Neural progenitor cell (in vitro differentiated cells): ENCODE data around the gene ZNF839. TPM values are rescaled to one million over a fixed set of nuclear protein-coding genes. Genes with fewer than 3 reads are reported as not detected.

ENCODE experiments used
- DNase-seq: peaks from one replicate; pipeline ENCODE4 v3.0.0-alpha.2; 2016; ENCODE audit warnings: low spot score
- H2AFZ ChIP-seq: fragments of 200-600 bp; sonication (generic); replicated peaks from 2 replicates; pipeline ENCODE4 v1.6.1; 2016; ENCODE audit warnings: antibody characterized with exemption
- H3F3A ChIP-seq: fragments of 200-600 bp; sonication (generic); 2 replicates; pipeline ENCODE4 v1.6.1; 2016; ENCODE audit warnings: antibody characterized with exemption, low read depth
- H3K27ac ChIP-seq: fragments of 200-600 bp; sonication (generic); 2 replicates; pipeline ENCODE4 v1.5.1; 2016; ENCODE audit warnings: mild to moderate bottlenecking
- H3K27me3 ChIP-seq: fragments of 200-600 bp; sonication (generic); 2 replicates; pipeline ENCODE4 v1.6.1; 2016; ENCODE audit warnings: mild to moderate bottlenecking, moderate library complexity
- H3K36me3 ChIP-seq: fragments of 200-600 bp; sonication (generic); 2 replicates; pipeline ENCODE4 v1.5.1; 2016
- H3K4me1 ChIP-seq: fragments of 200-600 bp; sonication (generic); 2 replicates; pipeline ENCODE4 v1.6.1; 2016; ENCODE audit warnings: mixed run types
- H3K4me2 ChIP-seq: fragments of 200-600 bp; sonication (generic); 2 replicates; pipeline ENCODE4 v1.6.1; 2016
- H3K4me3 ChIP-seq: fragments of 200-600 bp; sonication (generic); 2 replicates; pipeline ENCODE4 v1.5.1; 2016
- H3K79me2 ChIP-seq: fragments of 200-600 bp; sonication (generic); 2 replicates; pipeline ENCODE4 v1.6.1; 2016; ENCODE audit warnings: low read depth
- H3K9ac ChIP-seq: fragments of 200-600 bp; sonication (generic); 2 replicates; pipeline ENCODE4 v1.6.1; 2016
- H3K9me3 ChIP-seq: fragments of 200-600 bp; sonication (generic); 2 replicates; pipeline ENCODE4 v1.5.1; 2016; ENCODE audit warnings: low read depth
- H4K20me1 ChIP-seq: fragments of 200-600 bp; sonication (generic); 2 replicates; pipeline ENCODE4 v1.6.1; 2016; ENCODE audit warnings: low read depth
- H3K27ac Mint-ChIP-seq: 3 replicates; pipeline ENCODE4 v1.8.0; 2021; ENCODE audit warnings: mixed read lengths
- H3K27me3 Mint-ChIP-seq: 2 replicates; pipeline ENCODE4 v1.8.0; 2022; ENCODE audit warnings: low read depth, mild to moderate bottlenecking, inconsistent platforms, moderate library complexity, mixed read lengths; ENCODE audit not compliant: insufficient read depth
- H3K36me3 Mint-ChIP-seq: 3 replicates; pipeline ENCODE4 v1.8.0; 2021; ENCODE audit warnings: mixed read lengths
- H3K4me1 Mint-ChIP-seq: 3 replicates; pipeline ENCODE4 v1.8.0; 2021; ENCODE audit warnings: mixed read lengths
- H3K4me3 Mint-ChIP-seq: 3 replicates; pipeline ENCODE4 v1.8.0; 2021; ENCODE audit warnings: mild to moderate bottlenecking, moderate library complexity, mixed read lengths
- H3K9me3 Mint-ChIP-seq: 3 replicates; pipeline ENCODE4 v1.8.0; 2020; ENCODE audit warnings: mixed read lengths
- EZH2 ChIP-seq: fragments of 200-600 bp; sonication (generic); IDR thresholded peaks from 2 replicates; pipeline ENCODE4 v1.6.1; 2017; ENCODE audit warnings: antibody characterized with exemption, mild to moderate bottlenecking, moderate library complexity
- EZH2phosphoT487 ChIP-seq: fragments of 200-600 bp; sonication (generic); IDR thresholded peaks from 2 replicates; pipeline ENCODE4 v1.6.1; 2017; ENCODE audit warnings: antibody characterized with exemption
- total RNA-seq: library from RNA; depleted of rRNA; stranded (reverse); fragments of >200 nt; gene quantifications from 2 replicates; pipeline ENCODE4 v1.2.3, GENCODE V29; 2015; ENCODE audit warnings: low replicate concordance
- TF ChIP-seq, protein P1 (sequence below): fragments of 200-600 bp; sonication (generic); IDR thresholded peaks from 2 replicates; pipeline ENCODE4 v1.5.1; 2017; ENCODE audit warnings: antibody characterized with exemption, mild to moderate bottlenecking

Gene ZNF839
- total RNA-seq, 1 donor from 2014 or later, result 13.7 TPM

DNA sequence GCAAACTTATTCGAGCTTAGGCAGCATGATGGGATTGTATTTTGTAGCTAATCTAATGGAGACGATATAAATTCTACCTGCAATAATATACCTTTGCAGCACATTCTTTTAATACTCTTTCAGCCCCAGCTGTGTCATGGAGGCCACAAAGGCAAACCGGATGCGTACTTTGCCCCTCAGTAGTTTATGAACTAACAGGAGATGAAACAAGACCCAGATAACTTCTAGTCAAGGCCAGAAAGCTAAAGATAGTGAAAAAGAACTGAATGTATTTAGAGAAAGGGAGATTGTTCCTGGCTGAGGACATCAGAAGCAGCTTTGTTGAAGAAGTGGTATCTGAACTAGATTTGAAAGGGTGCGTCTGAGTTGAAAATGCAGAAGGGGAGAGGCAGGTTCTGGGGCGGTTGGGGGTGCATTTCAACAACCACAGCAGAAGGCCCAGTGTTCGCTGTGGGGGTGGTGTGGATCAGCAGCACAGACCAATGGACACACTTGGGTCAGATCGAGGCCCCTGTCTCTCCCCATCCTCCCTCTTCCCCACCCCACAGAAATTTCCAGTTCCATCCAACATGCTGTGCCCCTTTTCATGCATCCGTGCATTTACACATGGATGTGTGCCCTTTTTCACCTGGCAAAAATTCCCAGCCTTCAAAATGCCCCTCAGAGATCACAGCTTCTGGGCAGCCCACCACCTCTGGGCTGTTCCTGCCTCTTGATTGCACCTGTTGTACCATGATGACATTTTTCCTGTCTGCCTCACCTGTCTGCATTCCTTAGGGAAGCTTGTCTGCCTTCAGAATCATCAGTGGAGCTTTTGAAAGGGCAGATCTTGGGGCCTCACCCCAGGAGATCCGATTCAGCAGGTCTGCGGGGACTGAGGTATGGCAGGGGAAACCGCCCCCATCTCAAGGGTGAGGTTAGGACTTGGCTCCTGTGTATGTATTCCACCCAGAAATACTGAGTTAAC, 2.2 kb downstream of the ZNF839 start:
- Mint-ChIP-seq H3K27ac (no peak overlapping the region), H3K4me3 (peak overlapping the region; percentile 97), H3K27me3 (peaks cover 14% of the 10 kb centered on the region), H3K36me3 (peaks cover 7% of the 10 kb centered on the region), H3K4me1 (peaks cover 28% of the 10 kb centered on the region), H3K9me3 (peaks cover 4% of the 10 kb centered on the region)
- no peak overlapping the region for H3K4me2 ChIP-seq
- H3K79me2 ChIP-seq, result peaks cover 11% of the 10 kb centered on the region
- TF ChIP-seq, protein P1, sequence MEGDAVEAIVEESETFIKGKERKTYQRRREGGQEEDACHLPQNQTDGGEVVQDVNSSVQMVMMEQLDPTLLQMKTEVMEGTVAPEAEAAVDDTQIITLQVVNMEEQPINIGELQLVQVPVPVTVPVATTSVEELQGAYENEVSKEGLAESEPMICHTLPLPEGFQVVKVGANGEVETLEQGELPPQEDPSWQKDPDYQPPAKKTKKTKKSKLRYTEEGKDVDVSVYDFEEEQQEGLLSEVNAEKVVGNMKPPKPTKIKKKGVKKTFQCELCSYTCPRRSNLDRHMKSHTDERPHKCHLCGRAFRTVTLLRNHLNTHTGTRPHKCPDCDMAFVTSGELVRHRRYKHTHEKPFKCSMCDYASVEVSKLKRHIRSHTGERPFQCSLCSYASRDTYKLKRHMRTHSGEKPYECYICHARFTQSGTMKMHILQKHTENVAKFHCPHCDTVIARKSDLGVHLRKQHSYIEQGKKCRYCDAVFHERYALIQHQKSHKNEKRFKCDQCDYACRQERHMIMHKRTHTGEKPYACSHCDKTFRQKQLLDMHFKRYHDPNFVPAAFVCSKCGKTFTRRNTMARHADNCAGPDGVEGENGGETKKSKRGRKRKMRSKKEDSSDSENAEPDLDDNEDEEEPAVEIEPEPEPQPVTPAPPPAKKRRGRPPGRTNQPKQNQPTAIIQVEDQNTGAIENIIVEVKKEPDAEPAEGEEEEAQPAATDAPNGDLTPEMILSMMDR, result no peak
- no peak for TF ChIP-seq EZH2phosphoT487
- TF ChIP-seq EZH2, result no peak
- H3F3A ChIP-seq, result peaks cover 31% of the 10 kb centered on the region
- no peak overlapping the region for H2AFZ ChIP-seq
- H3K4me1 ChIP-seq, result peaks cover 17% of the 10 kb centered on the region
- DNase-seq, result no peak
- no peak overlapping the region for H3K27ac ChIP-seq
- no peaks in the 10 kb centered on the region for H3K9me3 ChIP-seq
- no peaks in the 10 kb centered on the region for H4K20me1 ChIP-seq
- H3K4me3 ChIP-seq, result no peak overlapping the region
- no peak overlapping the region for H3K9ac ChIP-seq
- H3K27me3 ChIP-seq, result no peaks in the 10 kb centered on the region
- no peaks in the 10 kb centered on the region for H3K36me3 ChIP-seq

DNA sequence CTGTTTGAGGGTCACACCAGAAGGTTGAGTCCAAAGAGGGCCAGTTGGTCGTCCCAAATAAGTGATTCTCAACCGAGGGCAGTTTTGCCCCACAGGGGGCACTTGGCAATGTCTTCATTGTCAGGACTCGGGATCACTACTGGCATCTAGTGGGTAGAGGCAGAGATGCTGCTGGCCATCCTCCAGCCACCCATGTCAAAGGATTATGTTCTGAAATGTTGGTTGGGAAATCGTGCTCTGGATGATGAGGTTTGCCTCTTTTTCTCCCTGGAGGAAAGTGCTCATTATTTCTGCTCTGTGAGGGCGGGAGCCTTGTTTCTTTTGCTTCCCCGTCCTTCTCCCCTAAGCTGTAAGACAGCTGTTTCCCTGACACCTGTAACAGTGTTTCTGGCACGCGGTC, 3.6 kb downstream of the ZNF839 start:
- Histone ChIP-seq H4K20me1 (no peaks in the 10 kb centered on the region), H3K36me3 (no peaks in the 10 kb centered on the region)

DNA sequence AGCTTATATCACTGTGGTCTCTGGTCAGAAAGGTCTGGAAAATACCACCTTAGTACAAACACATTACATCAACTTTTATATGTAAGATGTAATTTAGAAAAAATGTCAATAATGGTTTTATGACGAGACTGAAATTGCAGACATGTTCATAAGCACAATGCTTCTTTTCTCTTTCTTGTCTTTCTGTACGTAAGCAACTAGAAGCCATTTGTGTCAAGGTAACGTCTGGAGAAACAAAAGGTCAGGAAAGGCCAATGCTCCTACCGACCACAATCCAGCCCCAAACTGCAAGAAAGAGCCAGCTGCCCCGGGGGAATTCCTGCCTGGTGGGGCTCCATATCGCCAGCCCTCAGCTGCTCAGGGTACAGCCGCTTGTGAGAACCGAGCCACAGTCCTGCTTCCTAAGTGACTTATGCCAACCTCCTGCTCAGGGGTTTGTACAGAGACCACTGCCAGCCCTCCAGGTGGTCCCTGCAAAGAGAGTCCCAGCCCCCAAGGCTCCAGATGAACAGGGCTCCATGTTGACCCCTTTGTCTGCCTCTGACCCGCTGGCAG, 6.3 kb downstream of the ZNF839 start:
- TF ChIP-seq EZH2, result no peak
- TF ChIP-seq, protein P1, result no peak
- no peak for TF ChIP-seq EZH2phosphoT487
- Histone ChIP-seq H3F3A (peaks cover 7% of the 10 kb centered on the region), H3K4me3 (no peak overlapping the region), H3K9me3 (no peaks in the 10 kb centered on the region), H3K27me3 (no peaks in the 10 kb centered on the region), H4K20me1 (no peaks in the 10 kb centered on the region), H3K4me2 (no peak overlapping the region), H3K27ac (no peak overlapping the region), H3K4me1 (no peaks in the 10 kb centered on the region), H3K79me2 (peaks cover under 1% of the 10 kb centered on the region), H3K36me3 (no peaks in the 10 kb centered on the region), H3K9ac (no peak overlapping the region), H2AFZ (no peak overlapping the region)
- DNase-seq, result no peak
- no peaks in the 10 kb centered on the region for H3K9me3 Mint-ChIP-seq
- H3K27me3 Mint-ChIP-seq, result peaks cover 2% of the 10 kb centered on the region
- H3K27ac Mint-ChIP-seq, result no peak overlapping the region
- peaks cover 9% of the 10 kb centered on the region for H3K36me3 Mint-ChIP-seq
- H3K4me1 Mint-ChIP-seq, result peaks cover 7% of the 10 kb centered on the region
- H3K4me3 Mint-ChIP-seq, result no peak overlapping the region

More for the DNA sequence above, 3.6 kb downstream of the ZNF839 start:
- peak; percentile 65 for DNase-seq
- TF ChIP-seq, protein P1, result peak; percentile 50
- TF ChIP-seq EZH2phosphoT487 (no peak), EZH2 (no peak)
- H3K4me1 ChIP-seq, result peaks cover 9% of the 10 kb centered on the region
- Mint-ChIP-seq H3K27me3 (peaks cover 4% of the 10 kb centered on the region), H3K4me1 (peaks cover 16% of the 10 kb centered on the region), H3K4me3 (peak overlapping the region; percentile 68), H3K9me3 (no peaks in the 10 kb centered on the region), H3K36me3 (peaks cover 7% of the 10 kb centered on the region), H3K27ac (peak overlapping the region; percentile 57)
- peaks cover 20% of the 10 kb centered on the region for H3F3A ChIP-seq
- H3K27me3 ChIP-seq, result no peaks in the 10 kb centered on the region
- peaks cover 11% of the 10 kb centered on the region for H3K79me2 ChIP-seq
- no peak overlapping the region for H3K4me3 ChIP-seq
- no peak overlapping the region for H3K9ac ChIP-seq
- no peaks in the 10 kb centered on the region for H3K9me3 ChIP-seq
- H3K27ac ChIP-seq, result no peak overlapping the region
- no peak overlapping the region for H3K4me2 ChIP-seq
- H2AFZ ChIP-seq, result no peak overlapping the region
